Prostate gland (tissue), 2 donors: ENCODE data around the gene ZFR.

ENCODE experiments used
- CTCF ChIP-seq, 4 experiments: fragments of 200-600 bp in 2 of 4; fragments of 450-650 bp in 2 of 4; sonication (generic) in 2 of 4; IDR thresholded peaks; 1 replicate in 3 of 4; 2 replicates in 1 of 4; pipeline ENCODE4 v1.5.1; 2016 to 2019; ENCODE audit warnings: antibody characterized with exemption in 4 of 4, mild to moderate bottlenecking in 2 of 4, moderate library complexity in 2 of 4
- POLR2AphosphoS5 ChIP-seq: sonication (generic); formaldehyde crosslinking; IDR thresholded peaks from one replicate; pipeline ENCODE4 v1.6.1; 2017; ENCODE audit warnings: antibody characterized with exemption

- TF ChIP-seq CTCF (IDR thresholded peaks at IDR 0.05) (no peak), POLR2AphosphoS5 (no peak)
Measured at GRCh38 chr5:32323741-32324140, 120.8 kb downstream of the ZFR start.
